Liver (tissue), 9 donors: Measurements from ENCODE around the gene NTM. TPM values are rescaled to one million over a fixed set of nuclear protein-coding genes. Genes with fewer than 3 reads are reported as not detected.

Experiments used
- DNase-seq: peaks from one replicate; pipeline ENCODE4 v3.0.0-alpha.2; 2017; ENCODE audit warnings: low spot score
- H3K27ac ChIP-seq, 2 donors: one replicate each; pipeline ENCODE4 v1.7.0; 2013; ENCODE audit warnings: inconsistent platforms in 2 of 2, low read length in 2 of 2, control low read depth in 1 of 2, low read depth in 1 of 2, mild to moderate bottlenecking in 1 of 2
- H3K27me3 ChIP-seq, 4 donors: one replicate each; pipeline versions ENCODE4 v1.6.1 to v1.7.0; 2013; ENCODE audit warnings: low read length in 3 of 4, inconsistent platforms in 1 of 4, mild to moderate bottlenecking in 1 of 4, moderate library complexity in 1 of 4; ENCODE audit not compliant: control insufficient read depth in 4 of 4, insufficient read depth in 4 of 4
- H3K36me3 ChIP-seq, 4 donors: one replicate each; pipeline versions ENCODE4 v1.6.1 to v1.7.0; 2013; ENCODE audit warnings: low read length in 3 of 4, mild to moderate bottlenecking in 3 of 4, low read depth in 1 of 4, moderate library complexity in 1 of 4; ENCODE audit not compliant: control insufficient read depth in 4 of 4, insufficient read depth in 3 of 4
- H3K4me1 ChIP-seq, 4 donors: one replicate each; pipeline versions ENCODE4 v1.6.1 to v1.7.0; 2013; ENCODE audit warnings: low read length in 3 of 4, mild to moderate bottlenecking in 3 of 4, moderate library complexity in 1 of 4; ENCODE audit not compliant: control insufficient read depth in 4 of 4, insufficient read depth in 4 of 4
- H3K4me3 ChIP-seq, 3 donors: one replicate each; pipeline versions ENCODE4 v1.6.1 to v1.7.0; 2013; ENCODE audit warnings: low read length in 3 of 3, control low read depth in 1 of 3, low read depth in 1 of 3, mild to moderate bottlenecking in 1 of 3
- H3K9ac ChIP-seq, 2 donors: one replicate each; pipeline ENCODE4 v1.7.0; 2013; ENCODE audit warnings: low read length in 2 of 2, mild to moderate bottlenecking in 2 of 2, moderate library complexity in 2 of 2, control low read depth in 1 of 2, low read depth in 1 of 2
- H3K9me3 ChIP-seq, 4 donors: one replicate each; pipeline versions ENCODE4 v1.6.1 to v1.7.0; 2013; ENCODE audit warnings: low read length in 3 of 4; ENCODE audit not compliant: control insufficient read depth in 4 of 4
- EGR1 ChIP-seq, 2 donors: IDR thresholded peaks; 2 replicates each; pipeline ENCODE4 v1.6.1; 2016 to 2018; ENCODE audit warnings: antibody characterized with exemption in 2 of 2, low read depth in 2 of 2
- FOXA1 ChIP-seq: IDR thresholded peaks from 2 replicates; pipeline ENCODE4 v1.6.1; 2016; ENCODE audit warnings: antibody characterized with exemption
- FOXA2 ChIP-seq: IDR thresholded peaks from 2 replicates; pipeline ENCODE4 v1.6.1; 2016; ENCODE audit warnings: antibody characterized with exemption
- GABPA ChIP-seq, 2 donors: IDR thresholded peaks in 1 of 2; conservative IDR thresholded peaks in 1 of 2; 2 replicates each; pipeline ENCODE4 v1.6.1; 2016; ENCODE audit warnings: antibody characterized with exemption in 2 of 2, mild to moderate bottlenecking in 1 of 2, moderate library complexity in 1 of 2
- HNF4A ChIP-seq, 2 donors: conservative IDR thresholded peaks; 2 replicates each; pipeline ENCODE4 v1.6.1; 2016; ENCODE audit warnings: antibody characterized with exemption in 2 of 2, mild to moderate bottlenecking in 2 of 2
- HNF4G ChIP-seq: IDR thresholded peaks from 2 replicates; pipeline ENCODE4 v1.6.1; 2016; ENCODE audit warnings: antibody characterized with exemption
- JUND ChIP-seq, 2 donors: IDR thresholded peaks; 2 replicates each; pipeline ENCODE4 v1.6.1; 2016; ENCODE audit warnings: antibody characterized with exemption in 2 of 2
- MAX ChIP-seq: IDR thresholded peaks from 2 replicates; pipeline ENCODE4 v1.6.1; 2016; ENCODE audit warnings: antibody characterized with exemption
- NR2F2 ChIP-seq: IDR thresholded peaks from 2 replicates; pipeline ENCODE4 v1.6.1; 2016; ENCODE audit warnings: antibody characterized with exemption
- RAD21 ChIP-seq, 2 donors: IDR thresholded peaks; 2 replicates each; pipeline ENCODE4 v1.6.1; 2016; ENCODE audit warnings: antibody characterized with exemption in 2 of 2, mild to moderate bottlenecking in 2 of 2
- RXRA ChIP-seq, 2 donors: IDR thresholded peaks; 2 replicates each; pipeline ENCODE4 v1.6.1; 2017 to 2018; ENCODE audit warnings: antibody characterized with exemption in 2 of 2, mild to moderate bottlenecking in 1 of 2
- SP1 ChIP-seq: IDR thresholded peaks from 2 replicates; pipeline ENCODE4 v1.6.1; 2018; ENCODE audit warnings: antibody characterized with exemption, mild to moderate bottlenecking
- YY1 ChIP-seq: IDR thresholded peaks from 2 replicates; pipeline ENCODE4 v1.6.1; 2016; ENCODE audit warnings: antibody characterized with exemption, mild to moderate bottlenecking
- WGBS: extraction: QIAGEN DNeasy Blood & Tissue Kit; methylation state at CpG from one replicate; pipeline ENCODE4 v1.1.7; 2013; 5-methylcytosine and 5-hydroxymethylcytosine counted together
- polyA plus RNA-seq, 2 donors: library from polyadenylated mRNA; stranded (reverse) in 1 of 2; unstranded in 1 of 2; fragments of 200-250 nt in 1 of 2; fragments of >200 nt in 1 of 2; fragmentation: Nextera tagmentation in 1 of 2; extraction: Ambion mirVana in 1 of 2; gene quantifications; one replicate each; pipeline versions ENCODE4 v1.2.1 to v1.2.3, GENCODE V29; 2013 to 2015
- total RNA-seq, 2 donors: library from RNA; depleted of rRNA; stranded (reverse); fragments of >200 nt; gene quantifications; one replicate each; pipeline ENCODE4 v1.2.3, GENCODE V29; 2014
- TF ChIP-seq, protein P1 (sequence below): IDR thresholded peaks from 2 replicates; pipeline ENCODE4 v1.6.1; 2016; ENCODE audit warnings: antibody characterized with exemption
- TF ChIP-seq, protein P2 (sequence below): IDR thresholded peaks from 2 replicates; pipeline ENCODE4 v1.6.1; 2016; ENCODE audit warnings: antibody characterized with exemption
- TF ChIP-seq, protein P3 (sequence below): IDR thresholded peaks from 2 replicates; pipeline ENCODE4 v1.6.1; 2016; ENCODE audit warnings: antibody characterized with exemption, mild to moderate bottlenecking
- donor health status: healthy.
- donor health status: healthy.
- donor health status: healthy.
- donor health status: healthy.
- donor health status: healthy.

NTM gene
- total and polyA plus RNA-seq, 4 donors, result 0.08 to 1.1 (median 0.08) TPM; not detected in 1

DNA sequence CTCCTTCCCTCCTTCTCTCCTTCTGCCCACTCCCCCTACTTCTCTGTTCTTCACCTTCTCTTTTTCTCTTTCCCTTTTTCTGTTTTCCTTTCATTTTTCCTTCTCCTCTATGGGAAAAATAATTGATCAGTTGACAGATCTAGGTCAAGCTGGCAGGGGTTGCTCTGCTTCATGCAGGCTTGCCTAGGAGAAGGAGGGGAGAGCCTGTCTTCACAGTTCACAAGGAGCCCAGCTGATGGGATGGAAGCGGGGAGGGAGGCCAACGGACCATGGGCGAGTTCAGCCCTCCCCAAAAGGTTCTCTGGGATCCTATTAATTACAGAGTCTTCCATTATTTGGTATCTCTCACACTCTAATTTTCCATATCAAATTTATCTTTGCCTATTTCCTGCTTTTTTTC is 5.5 kb downstream of the NTM start:
- Histone ChIP-seq H3K9ac (no peak overlapping the region), H3K27ac (no peak overlapping the region), H3K27me3 (peaks cover 0 to 28% (median 6%) of the 10 kb centered on the region in 4 donors), H3K4me1 (peaks cover 0 to 4% (median 3%) of the 10 kb centered on the region in 4 donors), H3K4me3 (no peak overlapping the region), H3K9me3 (no peaks in the 10 kb centered on the region), H3K36me3 (no peaks in the 10 kb centered on the region)
- TF ChIP-seq EGR1 (IDR thresholded peaks at IDR 0.05; ENCODE audit: low read depth in 2 of 2) (no peak), RXRA (IDR thresholded peaks at IDR 0.05) (no peak), HNF4G (no peak), GABPA (IDR thresholded peaks at IDR 0.05 in 1 of 2, conservative IDR thresholded peaks at IDR 0.05 in 1 of 2) (no peak), NR2F2 (no peak), MAX (no peak), FOXA2 (no peak), RAD21 (IDR thresholded peaks at IDR 0.05) (no peak), JUND (IDR thresholded peaks at IDR 0.05) (no peak), FOXA1 (no peak)
- TF ChIP-seq, protein P1, sequence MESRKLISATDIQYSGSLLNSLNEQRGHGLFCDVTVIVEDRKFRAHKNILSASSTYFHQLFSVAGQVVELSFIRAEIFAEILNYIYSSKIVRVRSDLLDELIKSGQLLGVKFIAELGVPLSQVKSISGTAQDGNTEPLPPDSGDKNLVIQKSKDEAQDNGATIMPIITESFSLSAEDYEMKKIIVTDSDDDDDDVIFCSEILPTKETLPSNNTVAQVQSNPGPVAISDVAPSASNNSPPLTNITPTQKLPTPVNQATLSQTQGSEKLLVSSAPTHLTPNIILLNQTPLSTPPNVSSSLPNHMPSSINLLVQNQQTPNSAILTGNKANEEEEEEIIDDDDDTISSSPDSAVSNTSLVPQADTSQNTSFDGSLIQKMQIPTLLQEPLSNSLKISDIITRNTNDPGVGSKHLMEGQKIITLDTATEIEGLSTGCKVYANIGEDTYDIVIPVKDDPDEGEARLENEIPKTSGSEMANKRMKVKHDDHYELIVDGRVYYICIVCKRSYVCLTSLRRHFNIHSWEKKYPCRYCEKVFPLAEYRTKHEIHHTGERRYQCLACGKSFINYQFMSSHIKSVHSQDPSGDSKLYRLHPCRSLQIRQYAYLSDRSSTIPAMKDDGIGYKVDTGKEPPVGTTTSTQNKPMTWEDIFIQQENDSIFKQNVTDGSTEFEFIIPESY, result no peak
- no peak for DNase-seq
- WGBS, result 67% methylated on average over 3 of the region's 3 CpGs

GRCh38 chr11:131378931-131379330 is 8.5 kb downstream of the NTM start:
- Histone ChIP-seq H3K4me1 (no peaks in the 10 kb centered on the region), H3K9me3 (no peaks in the 10 kb centered on the region), H3K27ac (no peak overlapping the region), H3K27me3 (peaks cover 0 to 19% (median 0%) of the 10 kb centered on the region in 4 donors), H3K9ac (no peak overlapping the region), H3K36me3 (no peaks in the 10 kb centered on the region), H3K4me3 (no peak overlapping the region)
- no peak for DNase-seq
- no peak for TF ChIP-seq JUND (IDR thresholded peaks at IDR 0.05)
- 58% methylated on average over 1 of the region's 1 CpG for WGBS

DNA sequence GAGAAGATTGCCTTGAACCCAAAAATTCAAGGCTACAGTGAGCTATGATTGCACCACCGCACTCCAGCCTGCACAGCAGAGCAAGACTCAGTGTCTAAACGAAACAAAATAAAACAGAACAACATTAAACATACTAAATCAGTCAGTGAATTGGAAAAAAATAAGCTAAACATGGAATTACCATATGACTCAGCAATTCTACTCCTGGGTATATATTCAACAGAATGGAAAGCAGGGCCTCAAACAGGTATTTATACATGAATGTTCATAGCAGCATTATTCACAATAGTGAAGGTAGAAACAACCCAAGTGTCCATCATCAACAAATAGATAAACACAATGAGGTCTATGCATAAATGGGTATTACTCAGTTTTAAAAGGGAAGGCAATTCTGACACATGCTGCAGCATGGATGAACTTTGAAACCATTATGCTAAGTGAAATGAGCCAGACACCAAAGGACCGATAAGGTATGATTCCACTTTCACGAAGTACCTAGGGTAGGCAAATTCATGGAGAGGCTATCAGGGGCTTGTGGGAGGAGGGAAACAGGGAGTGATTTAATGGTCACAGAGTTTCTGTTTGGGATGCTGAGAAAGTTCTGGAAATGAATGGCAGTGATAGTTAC is 15.5 kb downstream of the NTM start:
- WGBS, result 64% methylated on average over 4 of the region's 4 CpGs

More for the DNA sequence above, 15.5 kb downstream of the NTM start:
- no peak for DNase-seq
- H3K4me3 ChIP-seq, result no peak overlapping the region
- peaks cover 0 to 4% (median 0%) of the 10 kb centered on the region in 4 donors for H3K27me3 ChIP-seq
- H3K36me3 ChIP-seq, result no peaks in the 10 kb centered on the region
- H3K9me3 ChIP-seq, result peaks cover 0 to 2% (median 0%) of the 10 kb centered on the region in 4 donors
- no peaks in the 10 kb centered on the region for H3K4me1 ChIP-seq
- no peak overlapping the region for H3K27ac ChIP-seq
- no peak overlapping the region for H3K9ac ChIP-seq
- TF ChIP-seq YY1 (no peak), EGR1 (IDR thresholded peaks at IDR 0.05; ENCODE audit: low read depth in 2 of 2) (no peak), JUND (IDR thresholded peaks at IDR 0.05) (no peak), SP1 (no peak), MAX (no peak), RAD21 (IDR thresholded peaks at IDR 0.05) (no peak), FOXA1 (no peak), RXRA (IDR thresholded peaks at IDR 0.05) (no peak), GABPA (IDR thresholded peaks at IDR 0.05 in 1 of 2, conservative IDR thresholded peaks at IDR 0.05 in 1 of 2) (no peak), HNF4A (conservative IDR thresholded peaks at IDR 0.05) (no peak), FOXA2 (no peak), NR2F2 (no peak), HNF4G (no peak)
- TF ChIP-seq, protein P2, sequence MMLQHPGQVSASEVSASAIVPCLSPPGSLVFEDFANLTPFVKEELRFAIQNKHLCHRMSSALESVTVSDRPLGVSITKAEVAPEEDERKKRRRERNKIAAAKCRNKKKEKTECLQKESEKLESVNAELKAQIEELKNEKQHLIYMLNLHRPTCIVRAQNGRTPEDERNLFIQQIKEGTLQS, result no peak
- TF ChIP-seq, protein P3, sequence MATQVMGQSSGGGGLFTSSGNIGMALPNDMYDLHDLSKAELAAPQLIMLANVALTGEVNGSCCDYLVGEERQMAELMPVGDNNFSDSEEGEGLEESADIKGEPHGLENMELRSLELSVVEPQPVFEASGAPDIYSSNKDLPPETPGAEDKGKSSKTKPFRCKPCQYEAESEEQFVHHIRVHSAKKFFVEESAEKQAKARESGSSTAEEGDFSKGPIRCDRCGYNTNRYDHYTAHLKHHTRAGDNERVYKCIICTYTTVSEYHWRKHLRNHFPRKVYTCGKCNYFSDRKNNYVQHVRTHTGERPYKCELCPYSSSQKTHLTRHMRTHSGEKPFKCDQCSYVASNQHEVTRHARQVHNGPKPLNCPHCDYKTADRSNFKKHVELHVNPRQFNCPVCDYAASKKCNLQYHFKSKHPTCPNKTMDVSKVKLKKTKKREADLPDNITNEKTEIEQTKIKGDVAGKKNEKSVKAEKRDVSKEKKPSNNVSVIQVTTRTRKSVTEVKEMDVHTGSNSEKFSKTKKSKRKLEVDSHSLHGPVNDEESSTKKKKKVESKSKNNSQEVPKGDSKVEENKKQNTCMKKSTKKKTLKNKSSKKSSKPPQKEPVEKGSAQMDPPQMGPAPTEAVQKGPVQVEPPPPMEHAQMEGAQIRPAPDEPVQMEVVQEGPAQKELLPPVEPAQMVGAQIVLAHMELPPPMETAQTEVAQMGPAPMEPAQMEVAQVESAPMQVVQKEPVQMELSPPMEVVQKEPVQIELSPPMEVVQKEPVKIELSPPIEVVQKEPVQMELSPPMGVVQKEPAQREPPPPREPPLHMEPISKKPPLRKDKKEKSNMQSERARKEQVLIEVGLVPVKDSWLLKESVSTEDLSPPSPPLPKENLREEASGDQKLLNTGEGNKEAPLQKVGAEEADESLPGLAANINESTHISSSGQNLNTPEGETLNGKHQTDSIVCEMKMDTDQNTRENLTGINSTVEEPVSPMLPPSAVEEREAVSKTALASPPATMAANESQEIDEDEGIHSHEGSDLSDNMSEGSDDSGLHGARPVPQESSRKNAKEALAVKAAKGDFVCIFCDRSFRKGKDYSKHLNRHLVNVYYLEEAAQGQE, result no peak
